Endothelial cell of umbilical vein (primary cell): Measurements from ENCODE around the gene SPATA31D3.

Source experiments
- EZH2 ChIP-seq: IDR thresholded peaks from 2 replicates; pipeline ENCODE4 v1.6.1; 2012; ENCODE audit warnings: borderline replicate concordance, low read depth, mild to moderate bottlenecking, moderate library complexity, low read length, inconsistent platforms; ENCODE audit not compliant: severe bottlenecking
- TF ChIP-seq, protein P1 (sequence below), 2 donors: IDR thresholded peaks; 1 replicate in 1 of 2; 2 replicates in 1 of 2; pipeline ENCODE4 v1.5.1; 2011; ENCODE audit warnings: low read length in 2 of 2, mild to moderate bottlenecking in 2 of 2, moderate library complexity in 2 of 2, control low read depth in 1 of 2, inconsistent platforms in 1 of 2, low read depth in 1 of 2; ENCODE audit not compliant: insufficient read depth in 1 of 2; ENCODE audit errors: extremely low read depth in 1 of 2
- TF ChIP-seq, protein P2 (sequence below): IDR thresholded peaks from 2 replicates; pipeline ENCODE4 v1.6.1; 2011; ENCODE audit not compliant: insufficient read depth, insufficient read length

DNA sequence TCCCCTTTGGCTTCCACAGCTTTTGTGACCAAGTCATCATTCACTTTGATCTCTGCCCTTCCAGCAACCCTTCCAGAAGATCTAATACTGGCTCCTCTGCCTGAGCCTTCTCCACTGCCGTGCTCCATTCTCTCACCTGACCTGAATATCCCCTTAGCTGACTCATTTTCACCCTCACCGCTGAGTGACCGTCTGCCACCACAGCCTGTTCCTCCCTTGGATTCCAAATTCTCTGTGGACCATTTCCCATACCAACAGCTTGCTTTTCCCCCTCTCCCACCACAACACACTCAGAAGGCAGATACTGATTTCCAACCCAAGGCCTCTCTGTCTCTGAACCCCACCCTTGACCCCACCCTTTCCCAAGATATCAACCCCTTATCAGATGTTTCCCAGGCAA, 24.7 kb downstream of the SPATA31D3 start:
- TF ChIP-seq EZH2: no peak
- TF ChIP-seq, protein P1, sequence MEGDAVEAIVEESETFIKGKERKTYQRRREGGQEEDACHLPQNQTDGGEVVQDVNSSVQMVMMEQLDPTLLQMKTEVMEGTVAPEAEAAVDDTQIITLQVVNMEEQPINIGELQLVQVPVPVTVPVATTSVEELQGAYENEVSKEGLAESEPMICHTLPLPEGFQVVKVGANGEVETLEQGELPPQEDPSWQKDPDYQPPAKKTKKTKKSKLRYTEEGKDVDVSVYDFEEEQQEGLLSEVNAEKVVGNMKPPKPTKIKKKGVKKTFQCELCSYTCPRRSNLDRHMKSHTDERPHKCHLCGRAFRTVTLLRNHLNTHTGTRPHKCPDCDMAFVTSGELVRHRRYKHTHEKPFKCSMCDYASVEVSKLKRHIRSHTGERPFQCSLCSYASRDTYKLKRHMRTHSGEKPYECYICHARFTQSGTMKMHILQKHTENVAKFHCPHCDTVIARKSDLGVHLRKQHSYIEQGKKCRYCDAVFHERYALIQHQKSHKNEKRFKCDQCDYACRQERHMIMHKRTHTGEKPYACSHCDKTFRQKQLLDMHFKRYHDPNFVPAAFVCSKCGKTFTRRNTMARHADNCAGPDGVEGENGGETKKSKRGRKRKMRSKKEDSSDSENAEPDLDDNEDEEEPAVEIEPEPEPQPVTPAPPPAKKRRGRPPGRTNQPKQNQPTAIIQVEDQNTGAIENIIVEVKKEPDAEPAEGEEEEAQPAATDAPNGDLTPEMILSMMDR (IDR thresholded peaks at IDR 0.05; ENCODE audit: extremely low read depth in 1 of 2, insufficient read depth in 1 of 2, low read depth in 1 of 2, low read length in 2 of 2): no peak
- TF ChIP-seq, protein P2, sequence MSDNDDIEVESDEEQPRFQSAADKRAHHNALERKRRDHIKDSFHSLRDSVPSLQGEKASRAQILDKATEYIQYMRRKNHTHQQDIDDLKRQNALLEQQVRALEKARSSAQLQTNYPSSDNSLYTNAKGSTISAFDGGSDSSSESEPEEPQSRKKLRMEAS: no peak
